DOHH2 (cell line): ENCODE results near the gene GALNT18.

Experiments
- CTCF ChIP-seq: fragments of 200-600 bp; sonication (generic); IDR thresholded peaks from one replicate; pipeline ENCODE4 v1.5.1; 2014; ENCODE audit warnings: antibody characterized with exemption, mild to moderate bottlenecking, low read depth, low read length; ENCODE audit not compliant: poor library complexity, severe bottlenecking
- EZH2phosphoT487 ChIP-seq: fragments of 200-600 bp; sonication (generic); IDR thresholded peaks from 2 replicates; pipeline ENCODE4 v1.6.1; 2017; ENCODE audit warnings: borderline replicate concordance, mild to moderate bottlenecking, antibody characterized with exemption, low read length, moderate library complexity, mixed read lengths

- TF ChIP-seq CTCF, result no peak
- no peak for TF ChIP-seq EZH2phosphoT487
Measured at GRCh38 chr11:11359611-11360010, 262.2 kb downstream of the GALNT18 start.
